Ammon's horn (tissue), 1 donor: Measurements from ENCODE around the gene HTR1D.
"Not testable (repeated sequence)": the region's sequence is repeated elsewhere in the genome, so short reads cannot be mapped to it uniquely, and the experiment has no call there.

ENCODE experiments used
- DNase-seq: peaks from one replicate; pipeline ENCODE4 v3.0.0-alpha.2; 2016; ENCODE audit warnings: low spot score

HTR1D gene

GRCh38 chr1:23216771-23217420, 406 bp downstream of the HTR1D start:
- no peak for DNase-seq

- DNase-seq = no peak
Observed at GRCh38 chr1:23215751-23216449, 1.4 kb downstream of the HTR1D start.

- no peak for DNase-seq
Observed at GRCh38 chr1:23215291-23215690, 2.0 kb downstream of the HTR1D start.

- DNase-seq = no peak
Observed at GRCh38 chr1:23214640-23215039, 2.7 kb downstream of the HTR1D start.

GRCh38 chr1:23211955-23212354, 5.3 kb downstream of the HTR1D start:
- DNase-seq = no peak

GRCh38 chr1:23210963-23211362, 6.3 kb downstream of the HTR1D start:
- DNase-seq = no peak

- DNase-seq = no peak
Observed at GRCh38 chr1:23210351-23210785, 6.9 kb downstream of the HTR1D start.

GRCh38 chr1:23209770-23210169, 7.5 kb downstream of the HTR1D start:
- DNase-seq = no peak

- no peak for DNase-seq
Observed at GRCh38 chr1:23208527-23208926, 8.8 kb downstream of the HTR1D start.

GRCh38 chr1:23207733-23208132, 9.6 kb downstream of the HTR1D start:
- DNase-seq = not testable (repeated sequence)

GRCh38 chr1:23202263-23202749, 15.0 kb downstream of the HTR1D start:
- DNase-seq = no peak

- DNase-seq = no peak
Observed at GRCh38 chr1:23200883-23201282, 16.4 kb downstream of the HTR1D start.

GRCh38 chr1:23198373-23198772, 18.9 kb downstream of the HTR1D start:
- no peak for DNase-seq

GRCh38 chr1:23196627-23197328, 20.5 kb downstream of the HTR1D start:
- no peak for DNase-seq

- no peak for DNase-seq
Observed at GRCh38 chr1:23194119-23194984, 22.9 kb downstream of the HTR1D start.

GRCh38 chr1:23193391-23194118, 23.7 kb downstream of the HTR1D start:
- no peak for DNase-seq

GRCh38 chr1:23191199-23191598, 26.1 kb downstream of the HTR1D start:
- DNase-seq = no peak

- not testable (repeated sequence) for DNase-seq
Observed at GRCh38 chr1:23188936-23189452, 28.3 kb downstream of the HTR1D start.

GRCh38 chr1:23188434-23188884, 28.8 kb downstream of the HTR1D start:
- no peak for DNase-seq

GRCh38 chr1:23187637-23188036, 29.7 kb downstream of the HTR1D start:
- DNase-seq = no peak

GRCh38 chr1:23185381-23185780, 31.9 kb downstream of the HTR1D start:
- no peak for DNase-seq
